GM18951 (cell line): ENCODE data around the gene CTIF.

Experiments used
- POLR2A ChIP-seq: IDR thresholded peaks from 4 replicates; pipeline ENCODE4 v1.6.1; 2011; ENCODE audit warnings: mild to moderate bottlenecking; ENCODE audit not compliant: insufficient read length, insufficient read depth; ENCODE audit errors: extremely low read depth
- in situ Hi-C: fragments of 300-500 bp; cut with MboI; formaldehyde crosslinking; loops from one replicate; pipeline ENCODE4 v1.12.0; 2022; ENCODE audit warnings: low sequenced_read_pairs, mixed read lengths, inconsistent platforms; ENCODE audit not compliant: unreplicated experiment

CTIF gene

GRCh38 chr18:48833701-48834412 is 295.0 kb downstream of the CTIF start:
- in situ Hi-C loops, result no loop called here
- peak; percentile 55 for TF ChIP-seq POLR2A

DNA sequence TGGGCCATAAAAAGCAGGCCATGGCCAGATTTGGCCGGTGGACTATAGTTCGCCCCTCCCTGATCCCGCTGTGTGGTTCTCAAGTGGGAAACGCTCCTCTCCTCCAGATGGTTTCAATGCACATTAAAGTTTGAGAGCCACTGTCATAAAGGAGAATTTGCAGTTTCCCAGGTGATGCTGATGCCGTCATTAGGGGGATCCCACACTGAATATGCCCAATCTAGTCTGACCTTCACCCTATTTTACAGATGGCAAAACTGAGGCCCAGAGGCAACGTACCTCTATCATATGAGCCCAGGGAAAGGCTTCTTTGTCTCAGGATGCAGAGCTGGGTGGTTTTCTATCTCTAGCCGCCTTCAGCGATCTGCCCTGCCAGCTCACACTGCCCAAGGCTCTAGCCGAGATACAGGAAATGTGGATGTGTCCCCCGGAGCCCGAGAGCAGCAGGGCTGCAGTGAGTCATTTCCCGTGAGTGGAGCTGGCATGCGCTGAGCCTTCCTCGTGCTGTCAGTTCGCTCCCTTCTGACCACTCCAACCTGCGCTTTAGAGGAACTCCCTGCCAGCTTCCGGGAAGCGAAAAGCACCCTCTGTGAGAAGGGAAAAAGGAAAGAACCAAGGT is 295.7 kb downstream of the CTIF start:
- peak; percentile 47 for TF ChIP-seq POLR2A
- in situ Hi-C loops, result no loop called here

GRCh38 chr18:48835119-48835518 is 296.3 kb downstream of the CTIF start:
- in situ Hi-C loops, result no loop called here
- no peak for TF ChIP-seq POLR2A

- TF ChIP-seq POLR2A, result no peak
- in situ Hi-C loops, result no loop called here
Observed at GRCh38 chr18:48835745-48836170, 296.9 kb downstream of the CTIF start.

DNA sequence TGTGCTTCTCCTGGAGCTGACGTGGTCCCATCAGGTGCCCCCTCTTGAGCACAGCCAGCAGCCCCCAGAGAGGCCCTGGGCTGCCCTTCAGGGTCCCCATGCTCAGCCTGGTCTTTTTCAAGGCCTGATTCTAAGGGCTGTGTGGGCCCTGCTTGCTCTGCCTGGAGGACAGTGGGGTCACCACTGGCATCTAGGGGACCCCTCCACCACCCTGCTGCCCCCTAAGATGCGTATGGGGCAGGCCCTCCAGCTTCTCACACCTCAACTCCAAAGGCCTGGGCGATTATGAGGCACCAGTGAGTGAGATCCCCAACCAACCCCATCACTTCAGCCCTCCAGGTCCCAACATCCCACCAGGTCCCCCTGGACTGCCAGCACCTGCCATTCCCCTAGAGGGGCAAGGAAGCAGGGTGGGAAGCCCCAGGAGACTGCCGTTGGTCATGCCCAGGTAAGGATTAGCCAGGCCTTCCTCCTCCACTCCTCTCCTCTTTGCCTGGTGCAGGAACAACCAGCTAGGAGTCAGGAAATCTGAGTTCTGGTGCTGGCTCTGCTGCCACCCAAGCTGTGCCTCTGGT is 297.5 kb downstream of the CTIF start:
- TF ChIP-seq POLR2A, result no peak
- in situ Hi-C loops, result no loop called here

DNA sequence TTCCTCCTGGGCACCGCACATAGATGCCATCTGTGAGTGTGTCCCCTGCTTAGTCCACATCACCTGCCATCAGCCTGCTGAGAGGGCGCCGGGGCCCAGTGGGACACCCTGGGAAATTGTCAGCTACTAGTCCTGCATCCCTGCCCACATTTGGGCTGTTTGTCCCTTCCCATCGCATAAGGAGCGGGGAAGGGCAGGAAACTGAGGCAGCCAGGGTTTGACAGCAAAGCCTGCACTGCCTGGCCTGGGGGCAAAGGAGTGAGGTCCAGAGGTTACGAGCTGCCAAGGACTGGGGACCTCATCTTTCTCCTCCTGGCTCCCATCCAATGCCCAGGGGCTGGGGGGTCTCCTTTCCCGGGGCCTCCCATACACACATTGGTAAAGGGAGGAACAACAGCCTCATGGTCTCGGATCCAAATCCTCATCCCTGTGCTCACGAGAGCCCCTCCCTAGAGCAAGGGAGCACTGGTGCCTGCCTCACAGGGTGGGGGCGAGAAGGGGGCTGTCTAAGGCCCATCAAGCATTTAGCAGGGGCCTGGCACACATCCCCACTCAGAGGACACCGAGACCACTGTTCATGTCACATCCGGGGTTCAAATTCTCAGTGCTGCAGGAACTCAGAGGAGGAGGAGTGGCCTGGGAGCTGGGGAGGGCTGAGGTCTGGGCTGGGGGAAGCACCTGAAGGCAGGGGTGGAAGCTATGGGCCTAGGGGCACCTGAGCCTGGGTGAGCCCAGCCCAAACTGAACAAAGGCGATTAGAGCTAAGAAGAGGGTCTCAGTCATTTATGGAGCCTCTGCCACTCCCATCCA is 298.2 kb downstream of the CTIF start:
- in situ Hi-C loops, result no loop called here
- no peak for TF ChIP-seq POLR2A

GRCh38 chr18:48837676-48838075 is 298.8 kb downstream of the CTIF start:
- in situ Hi-C loops, result no loop called here

DNA sequence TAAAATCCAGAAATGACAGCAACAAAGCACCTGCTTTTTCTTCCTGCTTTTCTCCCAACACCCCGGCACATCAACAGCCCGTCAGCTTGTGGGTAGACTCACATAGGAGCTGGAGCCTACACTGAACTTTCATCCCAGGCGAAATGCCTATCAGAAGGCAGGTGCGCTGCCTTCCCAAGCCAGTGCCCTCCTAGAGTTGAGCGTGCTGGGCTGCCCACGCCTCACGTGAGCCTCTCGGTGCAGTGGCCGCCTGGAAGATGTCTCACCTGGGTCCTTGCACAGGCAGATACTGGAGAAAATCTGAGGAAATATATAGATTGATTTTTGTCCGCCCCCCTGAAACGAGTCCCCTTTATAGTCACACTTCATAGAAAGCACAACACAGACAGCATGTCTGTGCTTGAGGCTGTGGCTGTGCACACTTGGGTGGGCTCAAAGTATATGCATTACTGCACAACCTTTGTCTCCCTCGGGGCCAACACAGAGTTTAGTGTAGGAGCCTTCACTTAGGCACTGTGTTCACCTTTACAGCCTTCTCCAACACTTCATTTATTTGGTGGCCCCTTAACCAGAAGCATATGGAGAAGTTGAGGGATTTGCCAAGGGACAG is 299.4 kb downstream of the CTIF start:
- in situ Hi-C loops, result no loop called here
- no peak for TF ChIP-seq POLR2A

More at GRCh38 chr18:48837676-48838075, 298.8 kb downstream of the CTIF start:
- TF ChIP-seq POLR2A, result no peak

DNA sequence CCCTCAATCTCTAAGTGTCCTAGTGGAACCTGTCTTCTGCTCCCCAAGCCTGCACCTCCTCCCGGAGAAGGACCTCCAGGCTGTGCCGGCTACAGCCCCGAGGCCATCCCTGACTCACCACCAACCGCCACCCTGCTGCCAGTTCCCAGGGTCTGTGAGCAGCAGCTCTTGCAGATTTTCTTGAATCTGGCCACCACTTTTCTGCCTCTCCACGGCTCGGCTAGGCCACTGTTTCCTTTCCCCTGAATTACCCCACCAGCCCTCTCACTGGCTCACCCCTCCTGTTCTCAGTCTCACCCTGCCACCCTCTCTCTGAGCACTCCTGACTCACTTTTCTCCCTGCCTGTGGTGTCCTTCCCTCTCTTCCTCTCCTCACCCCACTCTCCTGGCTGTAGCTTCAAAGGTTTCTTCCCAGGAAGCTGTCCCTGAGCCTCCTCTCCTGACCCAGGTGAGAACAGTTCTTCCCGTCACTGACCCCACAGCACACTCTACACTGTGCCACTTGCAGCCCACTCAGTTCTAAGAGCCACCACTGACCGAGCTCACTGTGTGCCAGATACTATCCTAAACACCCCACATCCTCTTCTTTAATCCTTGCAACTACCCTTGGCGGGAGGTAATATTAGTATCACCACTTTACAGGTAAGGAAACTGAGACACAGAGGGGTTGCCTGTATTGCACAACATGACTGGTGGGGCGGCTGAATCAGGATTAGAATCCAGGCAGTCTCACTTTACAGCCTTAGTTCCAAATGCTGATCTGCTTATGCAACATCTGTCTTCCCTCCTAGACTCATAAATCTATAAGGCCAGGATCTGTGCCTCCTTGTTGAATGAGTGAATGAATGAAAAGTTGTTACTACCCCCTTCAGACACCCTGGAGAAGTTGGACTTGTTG is 300.3 kb downstream of the CTIF start:
- in situ Hi-C loops, result no loop called here
- no peak for TF ChIP-seq POLR2A

- TF ChIP-seq POLR2A, result no peak
- in situ Hi-C loops, result no loop called here
Observed at GRCh38 chr18:48839819-48840490, 301.1 kb downstream of the CTIF start.

DNA sequence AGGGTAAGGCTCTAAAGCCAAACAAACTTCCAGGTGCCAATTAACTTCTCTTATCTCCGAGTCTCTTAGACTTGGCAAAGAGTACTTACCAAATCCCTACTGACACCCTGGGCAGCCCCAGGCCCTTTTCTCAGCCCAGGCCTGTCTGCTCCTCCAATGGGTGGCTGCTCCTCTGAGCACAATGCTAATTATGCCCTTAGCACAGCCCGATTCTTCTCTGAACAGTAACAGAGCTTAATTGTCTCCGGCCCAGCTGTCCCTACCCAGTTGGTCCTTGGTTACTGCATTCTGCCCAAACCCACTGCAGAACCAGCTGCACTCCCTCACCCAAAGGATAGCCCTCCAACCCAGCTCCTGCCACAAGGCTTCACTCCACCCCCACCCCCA is 301.7 kb downstream of the CTIF start:
- TF ChIP-seq POLR2A, result no peak
- in situ Hi-C loops, result no loop called here
